ENCODE measurements around the gene WIPF1. TPM values are rescaled to one million over a fixed set of nuclear protein-coding genes. Genes with fewer than 3 reads are reported as not detected.

Gene WIPF1
- polyA plus RNA-seq, 1 of the 3 experiments (the other 2 are of a cell fraction): 56.7 TPM

GRCh38 chr2:174636987-174637386, 39.4 kb upstream of the WIPF1 start:
- no peak for DNase-seq
- TF ChIP-seq CTCF (IDR thresholded peaks at IDR 0.05) (peak; percentile 36), USF1 (IDR thresholded peaks at IDR 0.05; ENCODE audit: borderline replicate concordance, low read depth) (no peak)
- WGBS (ENCODE audit: low lambda C conversion rate): 97% methylated on average over 1 of the region's 1 CpG
- ChIA-PET POLR2A (no interaction called here), CTCF (interaction anchor here (0.6 to 0.8 kb wide), 4 partner anchors 11 to 188 kb away, joined by 3 to 4 read pairs (median 3); no protein-coding TSS in a partner anchor)
- Histone ChIP-seq H3K4me3 (ENCODE audit: low read depth in 2 of 2, low read length in 1 of 2) (no peak overlapping the region), H3K9me3 (peaks cover 5% of the 10 kb centered on the region; the same call in 1 of the 2 replicates), H3K9me2 (no peaks in the 10 kb centered on the region), H3K4me1 (ENCODE audit: control insufficient read depth in 1 of 2, insufficient read depth in 2 of 2, low read depth in 1 of 2, low read length in 1 of 2) (peaks cover 19 to 23% of the 10 kb centered on the region in 2 experiments; a peak in 3 of 4 replicates), H2AFZ (ENCODE audit: low read depth) (no peak overlapping the region), H3K79me2 (ENCODE audit: insufficient read depth) (peaks cover 77% of the 10 kb centered on the region), H3K27me3 (ENCODE audit: insufficient read depth) (no peaks in the 10 kb centered on the region), H4K20me1 (ENCODE audit: insufficient read depth) (no peaks in the 10 kb centered on the region), H3K36me3 (replicated peaks in 1 of 2; ENCODE audit: control insufficient read depth in 1 of 2, insufficient read depth in 2 of 2, low read length in 1 of 2) (peaks cover 0 to 6% of the 10 kb centered on the region in 2 experiments), H3K9ac (no peak overlapping the region), H3F3A (replicated peaks; ENCODE audit: insufficient read depth) (peaks cover 29% of the 10 kb centered on the region), H3K4me2 (0 out of 2 replicates have a peak overlapping the region, but pooled peaks have one; percentile 24), H3K27ac (ENCODE audit: low read depth in 2 of 2, low read length in 1 of 2) (peak overlapping the region in 1 of 2 experiments; percentile 76; a peak in 2 of 4 replicates)

- H3K4me2 ChIP-seq: peak overlapping the region; percentile 24; the same call in 1 of the 2 replicates
- 80% methylated on average over 3 of the region's 3 CpGs for WGBS (ENCODE audit: low lambda C conversion rate)
- POLR2A ChIA-PET: no interaction called here
- H3K27me3 ChIP-seq (ENCODE audit: insufficient read depth): no peaks in the 10 kb centered on the region
- DNase-seq: no peak
- H3K4me1 ChIP-seq (ENCODE audit: control insufficient read depth in 1 of 2, insufficient read depth in 2 of 2, low read depth in 1 of 2, low read length in 1 of 2): peaks cover 21 to 23% of the 10 kb centered on the region in 2 experiments; a peak in 3 of 4 replicates
- H3K36me3 ChIP-seq (replicated peaks in 1 of 2; ENCODE audit: control insufficient read depth in 1 of 2, insufficient read depth in 2 of 2, low read length in 1 of 2): peaks cover 0 to 5% of the 10 kb centered on the region in 2 experiments
- H4K20me1 ChIP-seq (ENCODE audit: insufficient read depth): no peaks in the 10 kb centered on the region
- H3K27ac ChIP-seq (ENCODE audit: low read depth in 2 of 2, low read length in 1 of 2): peak overlapping the region; percentile 47 to 76; a peak in 3 of 4 replicates
- H3K9me2 ChIP-seq: no peaks in the 10 kb centered on the region
- H3K9me3 ChIP-seq: peaks cover 2% of the 10 kb centered on the region; the same call in 1 of the 2 replicates
- no peak overlapping the region for H3K9ac ChIP-seq
- H2AFZ ChIP-seq (ENCODE audit: low read depth): no peak overlapping the region
- CTCF ChIA-PET: interaction anchor here (0.7 kb wide), 1 partner anchor 63 kb away, joined by 3 read pairs; no protein-coding TSS in a partner anchor
- peaks cover 40% of the 10 kb centered on the region for H3F3A ChIP-seq (replicated peaks; ENCODE audit: insufficient read depth)
- H3K4me3 ChIP-seq (ENCODE audit: low read depth in 2 of 2, low read length in 1 of 2): no peak overlapping the region
- H3K79me2 ChIP-seq (ENCODE audit: insufficient read depth): peaks cover 70% of the 10 kb centered on the region
- peak; percentile 17; the same call in 1 of the 2 replicates for TF ChIP-seq JUND (IDR thresholded peaks at IDR 0.05)
- no peak for TF ChIP-seq SIN3A (IDR thresholded peaks at IDR 0.05; ENCODE audit: borderline replicate concordance, low read depth, low read length)
- no peak for TF ChIP-seq ELF1 (IDR thresholded peaks at IDR 0.05)
- TF ChIP-seq RCOR1 (IDR thresholded peaks at IDR 0.05; ENCODE audit: low read length): no peak
- TF ChIP-seq FOSL2 (IDR thresholded peaks at IDR 0.05; ENCODE audit: borderline replicate concordance, low read depth): peak; percentile 40; the same call in 1 of the 2 replicates
- no peak for TF ChIP-seq EP300 (IDR thresholded peaks at IDR 0.05; ENCODE audit: borderline replicate concordance in 1 of 2, low read depth in 1 of 2, low read length in 1 of 2)
- TF ChIP-seq IRF3 (IDR thresholded peaks at IDR 0.05; ENCODE audit: low read depth, low read length): no peak
- no peak for TF ChIP-seq FOXJ3 (CRISPR knock-in tag; IDR thresholded peaks at IDR 0.05)
- no peak for TF ChIP-seq FOXM1 (IDR thresholded peaks at IDR 0.05; ENCODE audit: low read depth)
- TF ChIP-seq YY1 (IDR thresholded peaks at IDR 0.05; ENCODE audit: low read depth): 0 out of 2 replicates have a peak, but pooled peaks have one; percentile 18
- TF ChIP-seq CTCF (IDR thresholded peaks at IDR 0.05): no peak
- no peak for TF ChIP-seq SMC3 (IDR thresholded peaks at IDR 0.05; ENCODE audit: low read depth, low read length)
- TF ChIP-seq TCF12 (IDR thresholded peaks at IDR 0.05): peak; percentile 57
- TF ChIP-seq MAX (IDR thresholded peaks at IDR 0.05; ENCODE audit: low read depth): no peak
- no peak for TF ChIP-seq RAD21 (IDR thresholded peaks at IDR 0.05; ENCODE audit: low read length)
- peak; percentile 52; the same call in 1 of the 2 replicates for TF ChIP-seq PBX3 (IDR thresholded peaks at IDR 0.05)
Measured at GRCh38 chr2:174635776-174636404, 38.3 kb upstream of the WIPF1 start.
